ENCODE measurements around the gene VAV1. TPM values are rescaled to one million over a fixed set of nuclear protein-coding genes. Genes with fewer than 3 reads are reported as not detected.

The VAV1 gene
- total and polyA plus RNA-seq, 2 donors (not counting 3 experiments of a cell fraction or from before 2014, with no cell fraction given), result not detected

DNA sequence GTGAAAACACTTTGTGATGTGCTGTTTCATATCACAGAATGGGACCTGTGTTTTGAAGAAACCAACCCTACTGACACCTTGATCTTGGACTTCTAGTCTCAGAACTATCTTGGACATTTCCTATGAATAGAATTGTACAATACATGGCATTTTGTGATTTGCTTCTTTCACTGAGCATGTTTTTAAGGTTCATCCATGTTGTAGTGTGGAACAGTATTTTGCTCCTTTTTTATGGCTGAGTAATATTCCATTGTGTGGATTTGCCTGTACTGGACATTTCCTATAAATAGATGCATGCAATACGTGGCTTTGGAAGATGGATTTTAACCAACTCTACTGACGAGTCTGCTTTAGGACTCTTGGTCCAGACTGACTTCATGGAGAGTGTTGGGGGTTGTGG is 46.8 kb downstream of the VAV1 start:
- TF ChIP-seq MAX (IDR thresholded peaks at IDR 0.05; ENCODE audit: insufficient read depth, insufficient read length) (no peak), FOS (IDR thresholded peaks at IDR 0.05; ENCODE audit: borderline replicate concordance, insufficient read depth, low read length) (no peak), JUN (IDR thresholded peaks at IDR 0.05; ENCODE audit: borderline replicate concordance, insufficient read depth, insufficient read length, low read depth) (no peak), GATA2 (IDR thresholded peaks at IDR 0.05; ENCODE audit: insufficient read depth, insufficient read length, low read depth, low read length) (no peak), EZH2 (IDR thresholded peaks at IDR 0.05; ENCODE audit: borderline replicate concordance, low read depth, low read length, severe bottlenecking) (no peak), POLR2A (IDR thresholded peaks at IDR 0.05; ENCODE audit: low read depth, low read length) (no peak), CTCF (IDR thresholded peaks at IDR 0.05; ENCODE audit: extremely low read depth in 1 of 2, insufficient read depth in 1 of 2, low read depth in 1 of 2, low read length in 2 of 2) (no peak), MYC (IDR thresholded peaks at IDR 0.05; ENCODE audit: low read depth, low read length) (no peak), POLR2AphosphoS5 (IDR thresholded peaks at IDR 0.05; ENCODE audit: insufficient read depth, low read depth, low read length) (no peak)
- Histone ChIP-seq H3K4me3 (replicated peaks in 1 of 3; ENCODE audit: insufficient read depth in 1 of 3, low read depth in 1 of 3, low read length in 3 of 3) (no peak overlapping the region), H3K4me2 (ENCODE audit: insufficient read depth, low read length) (no peak overlapping the region), H2AFZ (ENCODE audit: low read depth, low read length) (no peak overlapping the region), H3K9ac (replicated peaks; ENCODE audit: extremely low read depth, insufficient read depth, low read length) (no peak overlapping the region), H3K79me2 (ENCODE audit: control insufficient read depth, insufficient read depth, low read length) (no peaks in the 10 kb centered on the region), H3K9me1 (replicated peaks; ENCODE audit: control insufficient read depth, extremely low read depth, insufficient read depth, low read length) (no peaks in the 10 kb centered on the region), H3K36me3 (ENCODE audit: control insufficient read depth in 2 of 2, extremely low read depth in 1 of 2, insufficient read depth in 2 of 2, low read length in 2 of 2) (no peaks in the 10 kb centered on the region), H3K27me3 (ENCODE audit: control insufficient read depth in 2 of 2, insufficient read depth in 2 of 2, low read length in 2 of 2) (no peaks in the 10 kb centered on the region), H3K9me3 (replicated peaks; ENCODE audit: control insufficient read depth, insufficient read depth, low read length) (no peaks in the 10 kb centered on the region), H4K20me1 (replicated peaks; ENCODE audit: control insufficient read depth, extremely low read depth, insufficient read depth, low read length) (no peaks in the 10 kb centered on the region), H3K4me1 (ENCODE audit: control insufficient read depth, extremely low read depth, insufficient read depth, low read length) (no peaks in the 10 kb centered on the region), H3K27ac (ENCODE audit: insufficient read depth, low read depth, low read length) (no peak overlapping the region)
- ChIA-PET CTCF (interaction anchor here (1.4 kb wide), 1 partner anchor 15 kb away, joined by 3 read pairs; no protein-coding TSS in a partner anchor), POLR2A (no interaction called here)
- no peak for DNase-seq (ENCODE audit: low read depth, low spot score)
- dilution Hi-C loops (cut with MboI; ENCODE audit: extremely low pct_ligation_motif_present, low sequenced_read_pairs) (no loop called here), intact Hi-C loops (cut with micrococcal nuclease) (no loop called here)
- BruUV-seq (replicated peaks), result no TSS peak
- no peak for FAIRE-seq
